H9 (cell line): ENCODE results near the gene BHLHA9. TPM values are rescaled to one million over a fixed set of nuclear protein-coding genes. Genes with fewer than 3 reads are reported as not detected.

Experiments used
- DNase-seq: peaks from one replicate; pipeline ENCODE4 v3.0.0-alpha.2; 2017
- H2AFZ ChIP-seq: one replicate; pipeline ENCODE4 v1.6.1; 2013; ENCODE audit warnings: mild to moderate bottlenecking, low read length, control low read depth, moderate library complexity
- H2AK5ac ChIP-seq: 2 replicates; pipeline ENCODE4 v1.6.1; 2013; ENCODE audit warnings: low read length, control low read depth, mixed read lengths; ENCODE audit not compliant: insufficient read length
- H2BK120ac ChIP-seq: one replicate; pipeline ENCODE4 v1.6.1; 2013; ENCODE audit warnings: low read depth, mild to moderate bottlenecking, low read length, control low read depth, inconsistent platforms; ENCODE audit not compliant: poor library complexity, severe bottlenecking
- H2BK12ac ChIP-seq: 2 replicates; pipeline ENCODE4 v1.6.1; 2013; ENCODE audit warnings: low read length, control low read depth, mixed read lengths, low read depth; ENCODE audit not compliant: insufficient read length
- H2BK15ac ChIP-seq: 2 replicates; pipeline ENCODE4 v1.6.1; 2013; ENCODE audit warnings: low read depth, low read length, control low read depth
- H2BK20ac ChIP-seq: one replicate; pipeline ENCODE4 v1.6.1; 2013; ENCODE audit warnings: low read depth, mild to moderate bottlenecking, low read length, control low read depth, inconsistent platforms; ENCODE audit not compliant: poor library complexity, severe bottlenecking
- H2BK5ac ChIP-seq: 2 replicates; pipeline ENCODE4 v1.6.1; 2013; ENCODE audit warnings: low read length, control low read depth, mixed read lengths; ENCODE audit not compliant: insufficient read length
- H3K14ac ChIP-seq: 2 replicates; pipeline ENCODE4 v1.6.1; 2013; ENCODE audit warnings: low read length, control low read depth; ENCODE audit not compliant: insufficient read depth
- H3K18ac ChIP-seq: 2 replicates; pipeline ENCODE4 v1.6.1; 2013; ENCODE audit warnings: low read depth, mild to moderate bottlenecking, mixed read lengths, low read length, control low read depth; ENCODE audit not compliant: insufficient read length
- H3K23ac ChIP-seq: 2 replicates; pipeline ENCODE4 v1.6.1; 2013; ENCODE audit warnings: low read length, control low read depth, mixed read lengths, low read depth; ENCODE audit not compliant: insufficient read length
- H3K23me2 ChIP-seq: 2 replicates; pipeline ENCODE4 v1.6.1; 2013; ENCODE audit warnings: low read depth, mild to moderate bottlenecking, mixed read lengths, low read length, control low read depth; ENCODE audit not compliant: insufficient read length, poor library complexity, severe bottlenecking
- H3K27ac ChIP-seq: 2 replicates; pipeline ENCODE4 v1.5.1; 2013; ENCODE audit warnings: low read length, control low read depth, mixed read lengths, low read depth; ENCODE audit not compliant: insufficient read length
- H3K27me3 ChIP-seq: 2 replicates; pipeline ENCODE4 v1.6.1; 2013; ENCODE audit warnings: low read length, control low read depth, inconsistent platforms; ENCODE audit not compliant: insufficient read depth
- H3K4ac ChIP-seq: 2 replicates; pipeline ENCODE4 v1.6.1; 2013; ENCODE audit warnings: low read depth, mild to moderate bottlenecking, control low read depth, inconsistent platforms, low read length, moderate library complexity
- H3K4me1 ChIP-seq: 2 replicates; pipeline ENCODE4 v1.6.1; 2013; ENCODE audit warnings: low read length, control low read depth, inconsistent platforms; ENCODE audit not compliant: insufficient read depth
- H3K4me2 ChIP-seq: 2 replicates; pipeline ENCODE4 v1.6.1; 2013; ENCODE audit warnings: low read length, control low read depth, mixed read lengths; ENCODE audit not compliant: insufficient read length, insufficient read depth
- H3K56ac ChIP-seq: 2 replicates; pipeline ENCODE4 v1.6.1; 2013; ENCODE audit warnings: low read depth, mild to moderate bottlenecking, mixed read lengths, low read length, control low read depth; ENCODE audit not compliant: insufficient read length
- H3K79me1 ChIP-seq: 2 replicates; pipeline ENCODE4 v1.6.1; 2013; ENCODE audit warnings: low read depth, mild to moderate bottlenecking, moderate library complexity, low read length, control low read depth, inconsistent platforms; ENCODE audit not compliant: insufficient read depth, poor library complexity, severe bottlenecking
- H3K79me2 ChIP-seq: 2 replicates; pipeline ENCODE4 v1.6.1; 2013; ENCODE audit warnings: low read length, control low read depth, inconsistent platforms; ENCODE audit not compliant: insufficient read depth
- H3K9ac ChIP-seq: 2 replicates; pipeline ENCODE4 v1.6.1; 2013; ENCODE audit warnings: low read length, control low read depth, mixed read lengths; ENCODE audit not compliant: insufficient read length; ENCODE audit errors: extremely low read depth
- H3K9me3 ChIP-seq: one replicate; pipeline ENCODE4 v1.6.1; 2013; ENCODE audit warnings: low read depth, low read length, inconsistent platforms; ENCODE audit not compliant: control insufficient read depth
- H3T11ph ChIP-seq: one replicate; pipeline ENCODE4 v1.6.1; 2013; ENCODE audit warnings: mild to moderate bottlenecking, low read length, control low read depth, inconsistent platforms
- H4K20me1 ChIP-seq: one replicate; pipeline ENCODE4 v1.6.1; 2013; ENCODE audit not compliant: control insufficient read depth, insufficient read length, insufficient read depth
- H4K5ac ChIP-seq: 2 replicates; pipeline ENCODE4 v1.6.1; 2013; ENCODE audit warnings: low read depth, mild to moderate bottlenecking, mixed read lengths, low read length, control low read depth; ENCODE audit not compliant: insufficient read length
- H4K8ac ChIP-seq: replicated peaks from 2 replicates; pipeline ENCODE4 v1.6.1; 2013; ENCODE audit warnings: low read length, control low read depth, mixed read lengths, low read depth; ENCODE audit not compliant: insufficient read length
- H4K91ac ChIP-seq: 2 replicates; pipeline ENCODE4 v1.6.1; 2013; ENCODE audit warnings: low read depth, mild to moderate bottlenecking, moderate library complexity, mixed read lengths, low read length, control low read depth; ENCODE audit not compliant: insufficient read length
- H3K27ac Mint-ChIP-seq, 3 experiments: 2 replicates in 2 of 3; 3 replicates in 1 of 3; pipeline ENCODE4 v1.8.0; 2020 to 2021; ENCODE audit warnings: mixed read lengths in 3 of 3, mild to moderate bottlenecking in 1 of 3, moderate library complexity in 1 of 3
- H3K27me3 Mint-ChIP-seq: 2 replicates; pipeline ENCODE4 v1.8.0; 2021; ENCODE audit warnings: low read depth, mild to moderate bottlenecking, moderate library complexity, mixed read lengths
- H3K36me3 Mint-ChIP-seq, 3 experiments: 2 replicates in 2 of 3; 3 replicates in 1 of 3; pipeline ENCODE4 v1.8.0; 2020 to 2021; ENCODE audit warnings: low read depth in 3 of 3, mixed read lengths in 3 of 3; ENCODE audit not compliant: insufficient read depth in 1 of 3
- H3K4me1 Mint-ChIP-seq, 2 experiments: 2 replicates each; pipeline ENCODE4 v1.8.0; 2020; ENCODE audit warnings: mixed read lengths in 2 of 2
- H3K4me3 Mint-ChIP-seq, 2 experiments: 2 replicates in 1 of 2; 3 replicates in 1 of 2; pipeline ENCODE4 v1.8.0; 2020 to 2021; ENCODE audit warnings: mild to moderate bottlenecking in 2 of 2, mixed read lengths in 2 of 2, moderate library complexity in 1 of 2
- H3K9me3 Mint-ChIP-seq, 2 experiments: 2 replicates in 1 of 2; 3 replicates in 1 of 2; pipeline ENCODE4 v1.8.0; 2020; ENCODE audit warnings: mild to moderate bottlenecking in 2 of 2, mixed read lengths in 2 of 2, moderate library complexity in 1 of 2
- WGBS: extraction: QIAGEN DNeasy Blood & Tissue Kit; methylation state at CpG from one replicate; pipeline ENCODE4 v1.1.7; 2013; ENCODE audit warnings: missing lambda C conversion rate, low lambda C conversion rate, mixed read lengths; ENCODE audit not compliant: insufficient read length; ENCODE audit errors: extremely low coverage; 5-methylcytosine and 5-hydroxymethylcytosine counted together
- total RNA-seq: library from RNA; stranded (reverse); gene quantifications from 2 replicates; pipeline ENCODE4 v1.2.1, GENCODE V29; 2021
- TF ChIP-seq, protein P1 (sequence below): fragments of 200-600 bp; sonication (generic); conservative IDR thresholded peaks from 3 replicates; pipeline ENCODE4 v1.8.0; 2021; ENCODE audit warnings: antibody characterized with exemption, mild to moderate bottlenecking

BHLHA9 gene
- total RNA-seq, 1 experiment from 2014 or later, result not detected

DNA sequence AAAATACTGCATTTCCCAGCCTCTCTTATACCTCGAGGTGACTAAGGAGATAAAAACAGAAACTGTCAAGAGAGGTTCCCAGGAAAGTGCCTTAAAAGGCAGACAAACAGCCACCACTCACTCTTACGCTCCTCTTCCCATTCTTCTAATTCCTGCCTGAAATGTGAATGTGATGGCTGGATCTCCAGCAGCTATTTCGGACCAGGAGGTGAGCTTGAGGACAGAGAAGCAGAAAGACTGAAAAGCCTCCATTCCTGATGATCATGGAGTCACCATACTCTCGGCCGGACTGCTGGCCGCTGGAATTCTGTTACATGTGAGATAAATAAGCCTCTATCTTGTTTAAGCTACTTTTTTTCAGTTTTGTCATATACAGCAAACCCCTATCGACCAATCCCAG is 49.0 kb upstream of the BHLHA9 start:
- H3K27me3 Mint-ChIP-seq, result peaks cover 65% of the 10 kb centered on the region
- Histone ChIP-seq H3K9me3 (no peaks in the 10 kb centered on the region), H2AK5ac (no peak overlapping the region), H2BK120ac (no peak overlapping the region), H3K79me1 (no peaks in the 10 kb centered on the region), H3K9ac (no peak overlapping the region), H3K4ac (no peak overlapping the region), H3K18ac (no peak overlapping the region), H3K14ac (no peak overlapping the region), H3K4me2 (no peak overlapping the region), H4K91ac (no peak overlapping the region), H2BK5ac (no peak overlapping the region), H2BK12ac (no peak overlapping the region), H2AFZ (no peak overlapping the region), H3K79me2 (no peaks in the 10 kb centered on the region), H3K23ac (no peak overlapping the region), H3K27ac (no peak overlapping the region), H4K8ac (no peak overlapping the region), H2BK15ac (no peak overlapping the region), H3K27me3 (no peaks in the 10 kb centered on the region; the same call in 1 of the 2 replicates), H2BK20ac (no peak overlapping the region), H4K20me1 (no peaks in the 10 kb centered on the region), H3K56ac (no peak overlapping the region), H4K5ac (no peak overlapping the region), H3T11ph (no peak overlapping the region), H3K4me1 (no peaks in the 10 kb centered on the region), H3K23me2 (no peaks in the 10 kb centered on the region)
- no peaks in the 10 kb centered on the region; a peak in 1 of 7 replicates for H3K36me3 Mint-ChIP-seq
- TF ChIP-seq, protein P1, sequence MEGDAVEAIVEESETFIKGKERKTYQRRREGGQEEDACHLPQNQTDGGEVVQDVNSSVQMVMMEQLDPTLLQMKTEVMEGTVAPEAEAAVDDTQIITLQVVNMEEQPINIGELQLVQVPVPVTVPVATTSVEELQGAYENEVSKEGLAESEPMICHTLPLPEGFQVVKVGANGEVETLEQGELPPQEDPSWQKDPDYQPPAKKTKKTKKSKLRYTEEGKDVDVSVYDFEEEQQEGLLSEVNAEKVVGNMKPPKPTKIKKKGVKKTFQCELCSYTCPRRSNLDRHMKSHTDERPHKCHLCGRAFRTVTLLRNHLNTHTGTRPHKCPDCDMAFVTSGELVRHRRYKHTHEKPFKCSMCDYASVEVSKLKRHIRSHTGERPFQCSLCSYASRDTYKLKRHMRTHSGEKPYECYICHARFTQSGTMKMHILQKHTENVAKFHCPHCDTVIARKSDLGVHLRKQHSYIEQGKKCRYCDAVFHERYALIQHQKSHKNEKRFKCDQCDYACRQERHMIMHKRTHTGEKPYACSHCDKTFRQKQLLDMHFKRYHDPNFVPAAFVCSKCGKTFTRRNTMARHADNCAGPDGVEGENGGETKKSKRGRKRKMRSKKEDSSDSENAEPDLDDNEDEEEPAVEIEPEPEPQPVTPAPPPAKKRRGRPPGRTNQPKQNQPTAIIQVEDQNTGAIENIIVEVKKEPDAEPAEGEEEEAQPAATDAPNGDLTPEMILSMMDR, result no peak
- peaks cover 0 to 11% of the 10 kb centered on the region in 2 experiments; a peak in 3 of 4 replicates for H3K4me1 Mint-ChIP-seq
- WGBS, result no CpG with 5 or more reads among the region's 7 CpGs
- no peak overlapping the region for H3K4me3 Mint-ChIP-seq
- no peak for DNase-seq
- H3K27ac Mint-ChIP-seq, result no peak overlapping the region
- H3K9me3 Mint-ChIP-seq, result no peaks in the 10 kb centered on the region; a peak in 1 of 5 replicates
